Lower leg skin (tissue), 4 donors: ENCODE measurements around the gene S100A4. TPM values are rescaled to one million over a fixed set of nuclear protein-coding genes. Genes with fewer than 3 reads are reported as not detected.

Source experiments
- DNase-seq, 2 donors: peaks; one replicate each; pipeline ENCODE4 v3.0.0-alpha.2; 2019; ENCODE audit warnings: low spot score in 2 of 2
- H3K4me3 ChIP-seq: fragments of 200-600 bp; sonication (generic); 2 replicates; pipeline ENCODE4 v1.5.1; 2017; ENCODE audit warnings: mild to moderate bottlenecking, low read depth; ENCODE audit not compliant: poor library complexity, severe bottlenecking
- CTCF ChIP-seq, 3 donors: fragments of 450-650 bp; IDR thresholded peaks; one replicate each; pipeline ENCODE4 v1.5.1; 2016; ENCODE audit warnings: antibody characterized with exemption in 3 of 3, mild to moderate bottlenecking in 3 of 3, moderate library complexity in 2 of 3
- POLR2A ChIP-seq, 2 donors: fragments of 450-650 bp; IDR thresholded peaks; one replicate each; pipeline ENCODE4 v1.6.1; 2016 to 2017; ENCODE audit warnings: antibody characterized with exemption in 2 of 2, mild to moderate bottlenecking in 1 of 2, moderate library complexity in 1 of 2
- WGBS, 2 donors: methylation state at CpG; one replicate each; pipeline ENCODE4 v1.1.5; 2018; 5-methylcytosine and 5-hydroxymethylcytosine counted together
- intact Hi-C: fragments of 100-400 bp; cut with DNase I; formaldehyde crosslinking; loops from one replicate; pipeline ENCODE4 v1.15.0; 2023; ENCODE audit warnings: low total_unique reads
- total RNA-seq, 4 donors: library from RNA; depleted of rRNA; stranded (reverse); fragments of >200 nt; gene quantifications; one replicate each; pipeline ENCODE4 v1.1.0, GENCODE V29; 2016

Gene S100A4
- total RNA-seq, 4 donors from 2014 or later, result 94.4 to 215 (median 146) TPM

DNA sequence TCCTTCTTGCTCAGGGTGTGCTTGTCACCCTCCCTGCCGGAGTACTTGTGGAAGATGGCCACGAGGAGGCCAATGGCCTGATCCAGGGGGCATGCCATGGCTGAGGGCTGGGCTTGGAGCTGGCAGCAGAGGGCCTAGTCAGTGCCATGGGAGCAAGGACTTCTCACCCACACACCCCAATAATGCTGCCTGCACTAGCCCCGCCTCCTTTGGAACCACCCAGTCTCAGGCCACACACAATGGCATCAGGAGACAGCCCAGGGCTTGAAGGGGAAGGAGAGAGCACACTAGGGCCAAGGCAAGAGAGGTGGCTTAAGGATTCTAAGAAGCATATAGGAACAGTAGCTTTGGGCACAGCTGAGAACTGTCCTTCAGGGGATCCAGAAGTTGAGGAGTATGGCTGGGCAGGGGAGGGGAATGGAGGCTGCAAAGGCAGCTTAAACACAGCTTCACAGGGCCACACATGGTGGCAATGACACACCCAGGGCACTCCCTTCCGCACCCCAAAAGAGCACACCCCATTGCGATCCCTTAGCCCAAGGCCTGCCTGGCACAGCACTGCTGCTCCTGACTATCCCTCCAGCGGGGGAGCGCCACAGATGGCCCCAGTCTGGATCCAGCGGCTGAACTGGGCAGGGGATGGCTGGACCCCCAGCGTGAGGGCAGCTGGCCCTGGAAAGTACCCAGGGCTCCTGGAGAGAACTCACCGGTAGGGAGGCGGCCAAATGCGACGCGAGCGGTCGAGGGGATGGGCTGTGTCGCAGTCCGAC, 10.2 kb downstream of the S100A4 start, which contains the start of gene S100A6:
Gene S100A6, minus strand, starts transcription at position 750 of the 770 bp plus-strand sequence. Its CDS starts 652 bp downstream, at position 98.
- peak; percentile 83 to 96 for DNase-seq
- peak within 1 kb of the TSS; percentile 69 for H3K4me3 ChIP-seq
- peak in 1 of 2 donors; percentile 65 for TF ChIP-seq POLR2A (IDR thresholded peaks at IDR 0.05)
- no peak for TF ChIP-seq CTCF (IDR thresholded peaks at IDR 0.05)
- WGBS, 2 donors, result 1 to 2% methylated on average over 9 to 18 of the region's 18 CpGs
- intact Hi-C loops, result loop anchor here (10.0 kb wide), 1 partner anchor 89 kb away; the partner anchor contains the start of genes S100A1 and S100A13

DNA sequence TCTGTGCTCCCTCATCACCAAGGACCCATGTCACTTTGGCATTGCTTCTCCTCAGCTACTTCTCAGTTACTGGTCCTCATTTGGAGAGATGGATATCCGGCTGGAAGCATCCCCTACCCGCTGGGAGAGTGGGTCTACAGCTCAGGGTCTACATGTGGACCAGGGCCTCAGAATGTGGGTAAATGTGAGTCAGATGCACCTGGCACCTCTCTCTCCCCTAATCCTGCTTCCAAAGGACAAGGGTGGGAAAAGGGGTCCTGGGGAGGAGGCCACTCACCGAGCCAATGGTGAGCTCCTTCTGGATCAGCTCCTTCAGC, 10.7 kb downstream of the S100A4 start:
- intact Hi-C loops, result loop anchor here (10.0 kb wide), 1 partner anchor 90 kb away; the partner anchor contains the start of genes S100A1 and S100A13
- TF ChIP-seq CTCF (IDR thresholded peaks at IDR 0.05) (no peak), POLR2A (IDR thresholded peaks at IDR 0.05) (no peak)
- 43 to 47% methylated on average over 3 of the region's 3 CpGs for WGBS, 2 donors
- H3K4me3 ChIP-seq, result peak overlapping the region; percentile 69
- DNase-seq, result peak in 1 of 2 donors; percentile 82

DNA sequence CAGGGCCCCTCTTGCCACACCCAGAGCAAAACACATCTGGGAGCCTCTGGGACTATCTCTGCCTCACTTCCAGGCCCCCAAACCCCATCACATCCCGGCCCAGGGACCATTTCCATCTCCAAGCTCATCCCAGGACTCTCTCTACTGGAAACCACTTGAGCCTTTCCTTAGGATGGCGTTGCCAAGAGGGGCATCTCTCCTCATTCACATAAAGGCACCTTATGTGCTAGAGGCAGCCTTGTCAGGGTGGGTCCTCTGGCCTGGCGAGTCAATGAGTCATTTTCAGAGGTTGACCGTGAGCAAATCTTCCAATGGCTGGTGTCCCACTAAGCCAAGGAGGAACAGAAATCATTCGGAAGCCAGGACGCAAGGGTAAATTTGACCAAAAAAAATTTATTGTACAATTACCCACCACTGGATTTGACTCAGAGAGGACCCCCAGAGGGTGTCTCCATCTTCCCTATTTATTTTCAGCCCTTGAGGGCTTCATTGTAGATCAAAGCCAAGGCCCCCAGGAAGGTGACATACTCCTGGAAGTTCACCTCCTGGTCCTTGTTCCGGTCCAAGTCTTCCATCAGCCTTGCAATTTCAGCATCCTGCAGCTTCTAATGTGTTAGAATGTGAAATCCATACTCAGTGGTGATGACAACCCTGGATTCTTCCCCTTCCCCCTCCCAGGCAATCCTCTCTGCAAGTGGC, 11.2 kb downstream of the S100A4 start:
- 23 to 25% methylated on average over 7 of the region's 7 CpGs for WGBS, 2 donors
- peak; percentile 56 to 86 for DNase-seq
- intact Hi-C loops, result loop anchor here (10.0 kb wide), 1 partner anchor 90 kb away; the partner anchor contains the start of genes S100A1 and S100A13
- H3K4me3 ChIP-seq, result peak overlapping the region; percentile 69
- TF ChIP-seq POLR2A (IDR thresholded peaks at IDR 0.05), result no peak
- no peak for TF ChIP-seq CTCF (IDR thresholded peaks at IDR 0.05)

DNA sequence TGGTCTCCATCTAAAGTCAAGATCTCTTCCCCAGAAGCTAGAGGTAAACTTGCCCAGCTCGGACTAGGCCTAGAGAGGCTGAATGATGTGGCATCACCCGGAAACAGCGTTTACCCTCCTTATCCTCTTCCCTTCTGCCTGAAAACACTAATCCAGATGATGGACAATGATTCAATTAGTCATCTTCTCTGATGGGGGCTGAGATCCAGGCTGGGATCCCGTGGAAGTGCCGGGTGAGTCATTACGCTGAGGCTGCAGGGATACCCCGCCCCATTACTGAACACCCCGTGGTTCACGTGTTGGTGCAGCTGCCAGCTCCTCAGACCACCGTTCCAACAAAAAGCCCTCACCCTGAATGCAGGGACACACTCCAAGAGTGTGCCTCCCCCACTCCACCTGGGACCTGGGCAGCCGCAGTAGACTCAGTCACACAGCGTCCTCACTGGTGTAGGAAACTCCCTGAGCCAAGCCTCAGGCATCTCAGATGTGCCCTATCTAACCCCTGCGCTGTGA, 11.9 kb downstream of the S100A4 start:
- peak; percentile 77 to 96 for DNase-seq
- intact Hi-C loops, result loop anchor here (2.0 to 10.0 kb wide), 2 partner anchors 35 to 91 kb away; partner anchors contain the start of genes S100A1 and S100A13
- TF ChIP-seq CTCF (IDR thresholded peaks at IDR 0.05) (no peak), POLR2A (IDR thresholded peaks at IDR 0.05) (no peak)
- 2 to 6% methylated on average over 13 of the region's 13 CpGs for WGBS, 2 donors
- no peak overlapping the region for H3K4me3 ChIP-seq

DNA sequence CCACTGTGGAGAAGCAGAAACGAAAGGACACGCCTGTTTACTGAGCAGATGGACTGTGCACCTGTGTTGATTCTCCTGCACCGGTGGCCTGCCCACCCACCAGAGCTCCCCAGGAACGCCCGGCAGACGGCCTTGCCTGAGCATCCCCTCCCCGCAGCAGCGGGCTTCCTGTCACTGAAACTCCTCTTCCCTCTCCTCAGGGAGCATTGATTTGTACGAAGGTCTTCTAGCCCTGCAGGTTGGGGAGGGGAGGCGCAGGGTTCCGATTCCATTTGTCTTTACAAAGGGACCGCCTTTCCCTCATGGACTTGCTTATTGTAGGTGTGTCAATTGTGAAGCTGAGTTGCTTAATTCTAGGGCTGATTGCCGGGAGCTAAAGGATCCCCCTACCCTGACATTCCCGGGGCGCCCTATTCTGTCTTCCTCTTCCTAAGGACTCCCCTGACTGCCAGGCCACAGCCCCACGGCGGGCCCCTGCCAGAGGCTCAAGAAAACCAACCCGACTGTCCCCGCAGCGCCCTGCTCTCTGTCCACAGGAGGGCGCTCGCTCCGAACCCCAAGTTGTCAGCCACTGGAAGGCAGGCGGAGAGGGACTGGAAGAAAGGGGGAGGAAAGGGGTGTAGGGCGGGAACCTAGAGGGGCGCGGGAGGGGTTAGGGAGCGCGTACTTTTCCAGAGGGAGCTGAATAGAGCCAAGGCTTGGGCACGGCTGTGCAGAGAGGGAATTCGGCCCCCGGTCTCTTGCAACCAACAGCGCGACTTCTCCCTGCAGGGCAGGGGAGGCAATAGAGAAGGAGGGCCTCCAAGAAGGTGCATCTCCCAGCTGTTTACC, 12.6 kb downstream of the S100A4 start:
- no peak overlapping the region for H3K4me3 ChIP-seq
- WGBS, 2 donors, result 15 to 18% methylated on average over 34 of the region's 34 CpGs
- peak; percentile 89 to 98 for DNase-seq
- intact Hi-C loops, result loop anchor here (2.0 to 10.0 kb wide), 2 partner anchors 36 to 92 kb away; partner anchors contain the start of genes S100A1 and S100A13
- TF ChIP-seq CTCF (IDR thresholded peaks at IDR 0.05) (peak in 2 of 3 donors; percentile 57 to 80), POLR2A (IDR thresholded peaks at IDR 0.05) (no peak)
